Upper lobe of right lung (tissue), 1 donor: ENCODE data around the gene CEACAM18. TPM values are rescaled to one million over a fixed set of nuclear protein-coding genes. Genes with fewer than 3 reads are reported as not detected.

ENCODE experiments used
- ATAC-seq: fragments of 200-7000 bp; cut with Tn5 transposase; one replicate; pipeline ENCODE4 v1.9.1; 2020; ENCODE audit warnings: mild to moderate bottlenecking, moderate library complexity
- DNase-seq: peaks from one replicate; pipeline ENCODE4 v3.0.0-alpha.2; 2020
- H3K27ac ChIP-seq: fragments of 200-600 bp; one replicate; pipeline ENCODE4 v1.8.0; 2022
- H3K27me3 ChIP-seq: fragments of 200-600 bp; one replicate; pipeline ENCODE4 v1.8.0; 2022; ENCODE audit warnings: mild to moderate bottlenecking
- H3K36me3 ChIP-seq: fragments of 200-600 bp; one replicate; pipeline ENCODE4 v1.8.0; 2022
- H3K4me1 ChIP-seq: fragments of 200-600 bp; one replicate; pipeline ENCODE4 v1.8.0; 2022
- H3K4me3 ChIP-seq: fragments of 200-600 bp; one replicate; pipeline ENCODE4 v1.8.0; 2022; ENCODE audit warnings: mild to moderate bottlenecking
- H3K9me3 ChIP-seq: fragments of 200-600 bp; one replicate; pipeline ENCODE4 v1.8.0; 2022
- CTCF ChIP-seq: fragments of 200-600 bp; IDR thresholded peaks from one replicate; pipeline ENCODE4 v1.8.0; 2022; ENCODE audit warnings: antibody characterized with exemption
- intact Hi-C: fragments of 100-400 bp; cut with DNase I; formaldehyde crosslinking; loops from one replicate; pipeline ENCODE4 v1.11.0; 2022
- total RNA-seq: library from RNA; stranded (reverse); fragmentation: NEBNext Ultra II Directional; extraction: Animal tissue kit (Norgen Biotek cat#: 25700); gene quantifications from one replicate; pipeline ENCODE4 v1.2.1, GENCODE V29; 2021
- donor health status: DM: no; HTN: yes; CAD: no; lungs with severe emphysema.

Gene CEACAM18
- total RNA-seq, 1 donor from 2014 or later = not detected

GRCh38 chr19:51529301-51529700 is 51.0 kb downstream of the CEACAM18 start:
- H3K9me3 ChIP-seq = no peaks in the 10 kb centered on the region
- DNase-seq = no peak
- no peak overlapping the region for H3K27ac ChIP-seq
- intact Hi-C loops = no loop called here
- no peak for TF ChIP-seq CTCF
- no peaks in the 10 kb centered on the region for H3K36me3 ChIP-seq
- no peak for ATAC-seq
- no peak overlapping the region for H3K4me3 ChIP-seq
- peaks cover 3% of the 10 kb centered on the region for H3K27me3 ChIP-seq
- H3K4me1 ChIP-seq = no peaks in the 10 kb centered on the region

- Histone ChIP-seq H3K36me3 (no peaks in the 10 kb centered on the region), H3K9me3 (no peaks in the 10 kb centered on the region), H3K27ac (no peak overlapping the region), H3K4me3 (no peak overlapping the region), H3K4me1 (no peaks in the 10 kb centered on the region), H3K27me3 (peaks cover 3% of the 10 kb centered on the region)
- intact Hi-C loops = no loop called here
- DNase-seq (no peak), ATAC-seq (no peak)
- no peak for TF ChIP-seq CTCF
Observed at GRCh38 chr19:51530616-51531015, 52.3 kb downstream of the CEACAM18 start.

- ATAC-seq (peak; percentile 98), DNase-seq (peak; percentile 86)
- Histone ChIP-seq H3K4me3 (no peak within 1 kb of the TSS), H3K9me3 (no peaks in the 10 kb centered on the region), H3K27me3 (peaks cover 7% of the 10 kb centered on the region), H3K36me3 (no peaks in the 10 kb centered on the region), H3K27ac (no peak within 1 kb of the TSS), H3K4me1 (no peaks in the 10 kb centered on the region)
- no peak for TF ChIP-seq CTCF
- intact Hi-C loops = no loop called here
Observed at GRCh38 chr19:51531349-51532315, 53.3 kb downstream of the CEACAM18 start, which contains the start of gene SIGLEC6. SIGLEC6 (minus strand) TSS chr19:51531670; CDS start chr19:51531648, 22 bp downstream.

GRCh38 chr19:51535535-51535934 is 57.2 kb downstream of the CEACAM18 start:
- Histone ChIP-seq H3K4me1 (no peaks in the 10 kb centered on the region), H3K27me3 (peaks cover 25% of the 10 kb centered on the region), H3K4me3 (no peak overlapping the region), H3K36me3 (no peaks in the 10 kb centered on the region), H3K9me3 (no peaks in the 10 kb centered on the region), H3K27ac (no peak overlapping the region)
- TF ChIP-seq CTCF = no peak
- DNase-seq (no peak), ATAC-seq (no peak)
- intact Hi-C loops = no loop called here

- Histone ChIP-seq H3K27me3 (peaks cover 52% of the 10 kb centered on the region), H3K9me3 (no peaks in the 10 kb centered on the region)
- no peak for DNase-seq
Observed at GRCh38 chr19:51539821-51540366, 61.6 kb downstream of the CEACAM18 start.

More at GRCh38 chr19:51539821-51540366, 61.6 kb downstream of the CEACAM18 start:
- no peaks in the 10 kb centered on the region for H3K4me1 ChIP-seq
- TF ChIP-seq CTCF = no peak
- H3K4me3 ChIP-seq = no peak overlapping the region
- intact Hi-C loops = no loop called here
- no peak overlapping the region for H3K27ac ChIP-seq
- no peaks in the 10 kb centered on the region for H3K36me3 ChIP-seq
- ATAC-seq = no peak

Other genes starting within 250 kb of the CEACAM18 start
- gene SIGLECL1, start 227.5 kb upstream of the CEACAM18 start, total RNA-seq = not detected
- not detected for gene IGLON5, start 166.9 kb upstream of the CEACAM18 start, total RNA-seq
- 2.1 TPM for gene VSIG10L, start 136.4 kb upstream of the CEACAM18 start, total RNA-seq
- 54.5 TPM for gene ETFB, start 112.2 kb upstream of the CEACAM18 start, total RNA-seq
- gene CLDND2, start 109.5 kb upstream of the CEACAM18 start, total RNA-seq = 0.64 TPM
- 25.1 TPM for gene NKG7, start 105.9 kb upstream of the CEACAM18 start, total RNA-seq
- gene LIM2, start 90.6 kb upstream of the CEACAM18 start, total RNA-seq = not detected
- gene C19orf84, start 87.9 kb upstream of the CEACAM18 start, total RNA-seq = not detected
- 12.6 TPM for gene SIGLEC10, start 60.9 kb upstream of the CEACAM18 start, total RNA-seq
- 2.1 TPM for gene SIGLEC8, start 20.1 kb upstream of the CEACAM18 start, total RNA-seq
- gene SIGLEC12, start 23.3 kb downstream of the CEACAM18 start, total RNA-seq = 3.7 TPM
- 9.4 TPM for gene SIGLEC6, start 53.1 kb downstream of the CEACAM18 start, total RNA-seq
- 13.8 TPM for gene ZNF175, start 92.7 kb downstream of the CEACAM18 start, total RNA-seq
- gene SIGLEC5, start 151.9 kb downstream of the CEACAM18 start, total RNA-seq = 0.90 TPM
- 11.8 TPM for gene SIGLEC14, start 168.3 kb downstream of the CEACAM18 start, total RNA-seq
- 24.0 TPM for gene SPACA6, start 214.8 kb downstream of the CEACAM18 start, total RNA-seq
- gene HAS1, start 245.5 kb downstream of the CEACAM18 start, total RNA-seq = 3.7 TPM